Sigmoid colon (tissue), 4 donors: ENCODE results near the gene RUNX2.

Experiments used
- CTCF ChIP-seq, 4 experiments: fragments of 450-650 bp in 3 of 4; fragments of 200-600 bp in 1 of 4; IDR thresholded peaks; one replicate each; pipeline ENCODE4 v1.5.1; 2016 to 2019; ENCODE audit warnings: antibody characterized with exemption in 4 of 4, mild to moderate bottlenecking in 3 of 4, moderate library complexity in 2 of 4
- EP300 ChIP-seq, 4 donors: sonication (generic); formaldehyde crosslinking; IDR thresholded peaks; one replicate each; pipeline ENCODE4 v1.6.1; 2017; ENCODE audit warnings: antibody characterized with exemption in 4 of 4
- POLR2A ChIP-seq, 2 donors: fragments of 450-650 bp; IDR thresholded peaks; one replicate each; pipeline ENCODE4 v1.6.1; 2016; ENCODE audit warnings: antibody characterized with exemption in 2 of 2, mild to moderate bottlenecking in 2 of 2, moderate library complexity in 2 of 2

DNA sequence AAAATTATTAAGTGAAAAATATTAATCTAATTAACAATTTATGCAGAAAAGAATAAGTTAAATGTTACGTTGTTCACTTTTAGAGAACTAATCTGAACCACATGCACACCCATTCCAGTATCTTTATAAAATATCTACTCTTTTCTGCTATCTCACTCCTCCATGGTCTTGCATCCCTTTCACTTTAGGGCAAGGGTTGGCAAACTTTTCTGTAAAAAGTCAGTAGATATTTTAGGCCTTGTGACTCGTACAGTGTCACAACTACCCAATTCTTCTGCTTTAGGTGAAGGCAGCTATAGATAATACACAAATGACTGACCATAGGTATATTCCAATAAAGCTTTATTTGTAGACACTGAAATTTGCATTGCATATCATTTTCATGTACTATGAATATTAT, 89.3 kb downstream of the RUNX2 start:
- TF ChIP-seq POLR2A (IDR thresholded peaks at IDR 0.05) (no peak), EP300 (IDR thresholded peaks at IDR 0.05) (no peak), CTCF (IDR thresholded peaks at IDR 0.05) (no peak)
